Adrenal gland (tissue), 5 donors: ENCODE measurements around the gene ANKRD44.

ENCODE experiments used
- POLR2A ChIP-seq, 2 donors: fragments of 450-650 bp; IDR thresholded peaks; one replicate each; pipeline ENCODE4 v1.6.1; 2017; ENCODE audit warnings: antibody characterized with exemption in 2 of 2, mild to moderate bottlenecking in 2 of 2, moderate library complexity in 1 of 2
- TF ChIP-seq, protein P1 (sequence below), 6 experiments: fragments of 450-650 bp in 4 of 6; fragments of 200-600 bp in 2 of 6; sonication (generic) in 1 of 6; IDR thresholded peaks; 1 replicate in 5 of 6; 2 replicates in 1 of 6; pipeline versions ENCODE4 v1.5.1 to v1.8.0; 2016 to 2021; ENCODE audit warnings: antibody characterized with exemption in 6 of 6, mild to moderate bottlenecking in 2 of 6, moderate library complexity in 1 of 6
- donor health status: DM: no; HTN: no; CAD: no.

DNA sequence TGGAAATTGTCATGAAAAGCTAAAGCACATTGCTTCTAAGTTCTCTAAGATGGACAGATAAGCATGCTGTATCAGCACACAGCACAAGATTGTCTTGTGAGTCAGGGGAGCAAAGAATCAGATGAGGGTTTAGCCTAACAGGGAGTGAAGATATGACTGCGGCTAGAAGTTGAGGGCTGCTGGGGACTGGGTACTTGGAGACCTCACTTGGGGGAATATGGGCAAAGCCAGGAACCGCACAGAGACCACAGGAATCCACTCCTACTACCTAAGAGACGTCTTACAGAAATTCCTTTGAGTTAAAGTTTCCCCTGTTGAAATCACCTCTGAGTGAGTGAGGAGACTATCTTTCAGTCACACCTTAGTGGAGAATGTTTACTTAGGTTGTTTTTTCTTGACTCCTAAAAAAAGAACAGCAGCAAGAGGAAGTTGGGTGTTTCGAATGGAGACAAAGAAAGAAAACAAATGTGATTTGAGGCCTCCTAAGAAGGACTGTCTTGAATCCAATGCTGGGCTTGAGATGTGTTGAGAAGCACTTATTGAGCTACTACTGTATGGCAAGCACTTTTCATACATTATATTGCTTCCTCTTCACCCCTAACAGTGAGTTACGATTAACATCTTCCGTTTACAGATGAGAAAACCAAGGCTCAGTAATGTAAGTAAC lies 100.7 kb downstream of the ANKRD44 start:
- TF ChIP-seq, protein P1, sequence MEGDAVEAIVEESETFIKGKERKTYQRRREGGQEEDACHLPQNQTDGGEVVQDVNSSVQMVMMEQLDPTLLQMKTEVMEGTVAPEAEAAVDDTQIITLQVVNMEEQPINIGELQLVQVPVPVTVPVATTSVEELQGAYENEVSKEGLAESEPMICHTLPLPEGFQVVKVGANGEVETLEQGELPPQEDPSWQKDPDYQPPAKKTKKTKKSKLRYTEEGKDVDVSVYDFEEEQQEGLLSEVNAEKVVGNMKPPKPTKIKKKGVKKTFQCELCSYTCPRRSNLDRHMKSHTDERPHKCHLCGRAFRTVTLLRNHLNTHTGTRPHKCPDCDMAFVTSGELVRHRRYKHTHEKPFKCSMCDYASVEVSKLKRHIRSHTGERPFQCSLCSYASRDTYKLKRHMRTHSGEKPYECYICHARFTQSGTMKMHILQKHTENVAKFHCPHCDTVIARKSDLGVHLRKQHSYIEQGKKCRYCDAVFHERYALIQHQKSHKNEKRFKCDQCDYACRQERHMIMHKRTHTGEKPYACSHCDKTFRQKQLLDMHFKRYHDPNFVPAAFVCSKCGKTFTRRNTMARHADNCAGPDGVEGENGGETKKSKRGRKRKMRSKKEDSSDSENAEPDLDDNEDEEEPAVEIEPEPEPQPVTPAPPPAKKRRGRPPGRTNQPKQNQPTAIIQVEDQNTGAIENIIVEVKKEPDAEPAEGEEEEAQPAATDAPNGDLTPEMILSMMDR (IDR thresholded peaks at IDR 0.05): no peak
- TF ChIP-seq POLR2A (IDR thresholded peaks at IDR 0.05): no peak
